ENCODE data around the gene CNKSR2.

CNKSR2 gene

GRCh38 chrX:21374163-21374993, at the start of gene CNKSR2:
CNKSR2 (plus strand) TSS chrX:21374418; CDS start chrX:21374898, 480 bp downstream.
- peak; percentile 11 to 16 for DNase-seq

GRCh38 chrX:21354725-21355124, 19.5 kb upstream of the CNKSR2 start:
- no peak for DNase-seq

- DNase-seq: no peak
These were observed 18.4 kb upstream of the CNKSR2 start for GRCh38 chrX:21355831-21356230.

- no peak for DNase-seq
These were observed 4.6 kb upstream of the CNKSR2 start for GRCh38 chrX:21369613-21370012.

GRCh38 chrX:21373001-21373400, 1.2 kb upstream of the CNKSR2 start:
- no peak for DNase-seq

GRCh38 chrX:21373637-21374162, 518 bp upstream of the CNKSR2 start:
- DNase-seq: no peak

GRCh38 chrX:21374994-21375707, 933 bp downstream of the CNKSR2 start:
- DNase-seq: no peak

- DNase-seq: no peak
These were observed 1.4 kb downstream of the CNKSR2 start for GRCh38 chrX:21375708-21376009.

GRCh38 chrX:21376636-21377035, 2.4 kb downstream of the CNKSR2 start:
- DNase-seq: no peak

- no peak for DNase-seq
These were observed 5.8 kb downstream of the CNKSR2 start for GRCh38 chrX:21379991-21380390.

- DNase-seq: no peak
These were observed 8.5 kb downstream of the CNKSR2 start for GRCh38 chrX:21382715-21383114.

GRCh38 chrX:21383546-21383945, 9.3 kb downstream of the CNKSR2 start:
- no peak for DNase-seq

GRCh38 chrX:21384178-21384577, 10.0 kb downstream of the CNKSR2 start:
- DNase-seq: no peak

GRCh38 chrX:21394792-21395191, 20.6 kb downstream of the CNKSR2 start:
- DNase-seq: no peak

GRCh38 chrX:21398426-21398825, 24.2 kb downstream of the CNKSR2 start:
- DNase-seq: peak in 1 of 2 donors; percentile 44

GRCh38 chrX:21400408-21401121, 26.3 kb downstream of the CNKSR2 start:
- no peak for DNase-seq

GRCh38 chrX:21408307-21408706, 34.1 kb downstream of the CNKSR2 start:
- no peak for DNase-seq

- DNase-seq: no peak
These were observed 34.6 kb downstream of the CNKSR2 start for GRCh38 chrX:21408788-21409187.

GRCh38 chrX:21412029-21412428, 37.8 kb downstream of the CNKSR2 start:
- no peak for DNase-seq

GRCh38 chrX:21412883-21413282, 38.7 kb downstream of the CNKSR2 start:
- DNase-seq: no peak

GRCh38 chrX:21427086-21427485, 52.9 kb downstream of the CNKSR2 start:
- no peak for DNase-seq

- DNase-seq: no peak
These were observed 62.8 kb downstream of the CNKSR2 start for GRCh38 chrX:21437036-21437435.

GRCh38 chrX:21438792-21439191, 64.6 kb downstream of the CNKSR2 start:
- peak in 1 of 2 donors; percentile 72 for DNase-seq

GRCh38 chrX:21440911-21441310, 66.7 kb downstream of the CNKSR2 start:
- no peak for DNase-seq
